NCI-H774 (cell line): ENCODE measurements around the gene NSMCE1.
"Not testable (repeated sequence)": the region's sequence is repeated elsewhere in the genome, so short reads cannot be mapped to it uniquely, and the experiment has no call there.

Experiments
- DNase-seq: peaks from one replicate; lab custom pipeline; 2025; lab: John Stamatoyannopoulos, UW

The NSMCE1 gene

GRCh38 chr16:27269300-27270150 lies 953 bp upstream of the NSMCE1 start:
- DNase-seq = no peak

GRCh38 chr16:27267037-27267677 lies 1.4 kb downstream of the NSMCE1 start:
- DNase-seq = no peak

GRCh38 chr16:27265982-27266381 lies 2.6 kb downstream of the NSMCE1 start:
- DNase-seq = no peak

DNA sequence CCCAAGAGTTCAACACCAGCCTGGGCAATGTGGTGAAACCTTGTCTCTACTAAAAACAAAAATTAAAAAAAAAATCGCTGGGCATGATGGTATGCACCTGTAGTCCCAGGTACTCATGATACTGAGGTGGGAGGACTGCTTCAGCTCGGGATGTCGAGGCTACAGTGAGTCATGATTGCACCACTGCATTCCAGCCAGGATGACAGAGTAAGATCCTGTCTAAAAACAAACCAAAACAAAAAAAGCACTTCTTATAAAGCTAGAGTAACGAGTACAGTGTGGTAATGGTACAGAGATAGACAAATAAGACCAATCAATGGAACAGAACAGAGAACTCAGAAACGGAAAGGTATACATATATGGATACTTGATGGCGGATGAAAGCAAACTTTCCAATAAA lies 4.4 kb downstream of the NSMCE1 start:
- DNase-seq = no peak

- DNase-seq = not testable (repeated sequence)
These were observed 5.6 kb downstream of the NSMCE1 start for GRCh38 chr16:27262904-27263423.

DNA sequence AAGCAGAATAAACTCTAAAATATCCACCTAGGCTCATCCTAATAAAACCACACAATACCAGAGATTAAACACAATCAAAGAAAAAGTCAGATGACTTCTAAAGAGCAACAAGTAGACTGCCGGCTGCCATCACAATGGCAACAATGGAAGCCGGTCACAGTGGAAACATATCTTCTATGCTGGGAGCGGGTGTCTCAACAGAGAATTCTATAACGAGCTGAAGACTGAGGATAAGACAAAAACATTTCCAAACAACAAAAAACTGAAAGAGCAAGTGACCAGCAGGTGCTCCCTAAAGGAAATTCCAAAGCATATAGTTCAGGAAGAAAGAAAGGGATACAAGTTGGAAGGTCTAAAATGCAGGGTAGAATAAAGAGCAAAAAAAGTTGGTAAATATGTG lies 8.9 kb downstream of the NSMCE1 start:
- no peak for DNase-seq

DNA sequence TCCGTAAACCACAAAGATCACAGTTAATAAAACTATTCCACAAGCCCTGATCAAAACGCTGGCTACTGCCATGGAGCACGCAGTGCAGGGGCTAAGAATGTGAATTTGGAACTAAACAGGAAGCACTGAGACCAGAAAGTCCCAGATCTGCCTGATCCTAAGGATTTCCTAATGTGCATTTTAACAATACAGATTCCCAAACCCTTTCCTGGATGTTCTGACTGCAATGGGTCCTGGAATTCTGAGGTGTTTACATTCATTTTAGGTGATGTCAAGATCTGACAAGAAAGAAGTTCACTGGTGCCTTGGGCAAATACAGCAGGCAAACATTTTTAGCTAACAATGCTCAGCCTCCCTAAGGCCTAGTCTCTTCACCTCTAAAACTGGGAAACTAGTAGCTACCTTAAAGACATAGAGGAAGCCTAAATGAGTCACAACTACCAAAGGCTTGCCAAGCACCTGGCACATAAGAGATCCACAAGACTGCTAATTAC lies 10.3 kb downstream of the NSMCE1 start:
- DNase-seq = no peak

DNA sequence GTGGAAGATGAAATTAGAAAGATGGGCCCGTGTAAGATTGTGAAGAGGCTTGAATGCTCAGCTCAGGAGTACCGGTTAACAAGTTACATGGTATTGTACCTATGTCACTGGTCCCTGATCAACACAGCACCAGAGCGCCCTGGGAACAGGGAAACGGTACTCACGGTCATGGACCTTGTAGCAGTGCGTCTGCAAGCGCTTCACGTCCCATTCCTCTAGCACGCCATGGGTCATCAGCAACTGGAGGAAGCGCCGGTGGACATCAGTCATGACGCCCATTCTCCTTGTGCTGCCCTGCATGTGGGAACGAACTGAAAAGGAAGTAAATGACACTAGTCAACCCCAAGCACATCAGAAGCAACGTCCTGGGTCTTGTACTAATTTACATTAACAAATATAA lies 11.3 kb downstream of the NSMCE1 start:
- no peak for DNase-seq

DNA sequence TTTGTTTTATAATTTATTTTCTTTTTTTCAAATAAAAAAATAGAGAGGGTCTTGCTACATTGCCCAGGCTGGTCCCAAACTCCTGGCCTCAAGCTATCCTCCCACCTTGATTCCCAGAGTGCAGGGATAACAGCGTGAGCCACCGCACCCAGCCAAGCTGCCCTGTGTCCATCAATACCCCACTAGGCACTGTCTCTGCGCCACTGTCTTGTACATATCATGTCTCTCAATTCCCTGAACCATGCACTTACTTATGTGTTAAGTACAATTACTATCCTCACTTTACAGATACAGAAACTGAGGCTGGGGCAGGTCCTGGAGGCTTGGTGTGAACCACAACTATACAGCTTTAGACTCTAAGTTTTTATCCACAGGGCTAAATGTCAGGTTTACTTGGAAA lies 11.7 kb downstream of the NSMCE1 start:
- DNase-seq = no peak

- no peak for DNase-seq
These were observed 14.2 kb downstream of the NSMCE1 start for GRCh38 chr16:27254262-27254811.

DNA sequence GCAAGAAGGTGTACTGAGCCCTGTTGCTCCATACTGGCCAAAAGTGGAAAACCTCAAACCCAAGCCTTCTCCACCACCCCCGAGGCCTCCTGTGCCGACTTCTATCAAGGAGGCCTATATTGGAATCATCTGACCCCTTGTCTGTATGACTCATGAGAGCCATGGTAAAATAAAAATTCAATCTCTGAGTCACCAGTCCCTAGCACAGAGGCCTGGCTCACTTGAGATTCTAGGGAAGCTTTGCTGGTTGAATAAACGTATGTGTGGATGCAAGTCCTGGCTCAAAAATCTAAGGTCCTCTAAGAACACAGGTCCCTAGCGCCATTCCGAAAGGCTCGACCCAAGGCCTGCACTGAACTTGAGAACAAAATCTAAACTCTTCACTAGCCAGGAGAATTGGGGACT lies 15.0 kb downstream of the NSMCE1 start:
- no peak for DNase-seq

DNA sequence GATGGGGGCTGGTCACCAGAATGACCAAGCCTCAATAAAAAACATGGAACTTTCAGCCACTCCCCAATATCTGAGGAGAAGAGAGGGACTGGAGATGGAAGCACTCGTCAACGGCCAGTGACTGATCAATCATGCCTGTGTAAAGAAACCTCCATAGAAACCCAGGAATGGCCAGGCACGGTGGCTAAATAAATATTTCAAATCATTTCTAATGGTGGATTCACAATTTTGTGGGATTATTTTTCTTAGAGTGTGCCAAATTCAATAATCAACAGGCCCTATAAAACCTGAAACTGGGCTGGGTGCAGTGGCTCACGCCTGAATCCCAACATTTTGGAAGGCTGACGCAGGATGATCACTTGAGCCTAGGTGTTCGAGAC lies 16.4 kb downstream of the NSMCE1 start:
- no peak for DNase-seq

DNA sequence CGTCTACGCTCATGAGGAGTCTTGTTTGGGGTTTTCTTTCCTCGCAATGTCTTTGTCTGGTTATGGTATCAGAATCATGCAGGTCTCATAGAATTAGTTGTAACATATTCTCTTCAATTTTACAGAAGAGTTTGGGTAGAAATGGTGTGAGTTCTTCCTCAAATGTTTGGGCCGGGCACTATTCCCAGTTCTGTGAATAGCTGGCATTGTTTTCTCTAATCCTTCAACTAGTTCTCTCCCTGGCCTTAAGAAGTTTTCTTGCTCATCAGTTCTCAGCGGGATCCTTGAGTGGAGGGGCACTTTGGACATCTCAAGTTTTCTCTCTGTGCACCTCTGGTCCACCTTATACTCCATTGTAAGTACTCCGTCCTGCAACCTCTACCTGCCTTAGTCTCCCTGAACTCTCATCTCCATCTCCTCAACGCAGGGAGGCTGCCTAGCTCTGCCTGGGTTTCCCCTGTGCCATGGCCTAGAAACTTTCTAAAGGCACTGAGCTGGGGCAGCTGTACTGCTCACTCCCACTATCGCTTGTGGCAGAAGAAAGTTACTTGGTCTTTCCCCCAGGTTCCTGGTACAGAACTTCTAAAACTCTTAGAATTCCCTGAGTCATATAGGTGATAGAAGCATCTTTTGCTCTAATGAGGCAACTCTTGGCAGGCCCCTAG lies 16.9 kb downstream of the NSMCE1 start:
- DNase-seq = no peak

- DNase-seq = not testable (repeated sequence)
These were observed 19.7 kb downstream of the NSMCE1 start for GRCh38 chr16:27248886-27249285.

GRCh38 chr16:27248036-27248435 lies 20.5 kb downstream of the NSMCE1 start:
- DNase-seq = no peak

GRCh38 chr16:27247076-27247475 lies 21.5 kb downstream of the NSMCE1 start:
- DNase-seq = not testable (repeated sequence)

- no peak for DNase-seq
These were observed 22.1 kb downstream of the NSMCE1 start for GRCh38 chr16:27246439-27246838.

- no peak for DNase-seq
These were observed 23.0 kb downstream of the NSMCE1 start for GRCh38 chr16:27245276-27246172.

DNA sequence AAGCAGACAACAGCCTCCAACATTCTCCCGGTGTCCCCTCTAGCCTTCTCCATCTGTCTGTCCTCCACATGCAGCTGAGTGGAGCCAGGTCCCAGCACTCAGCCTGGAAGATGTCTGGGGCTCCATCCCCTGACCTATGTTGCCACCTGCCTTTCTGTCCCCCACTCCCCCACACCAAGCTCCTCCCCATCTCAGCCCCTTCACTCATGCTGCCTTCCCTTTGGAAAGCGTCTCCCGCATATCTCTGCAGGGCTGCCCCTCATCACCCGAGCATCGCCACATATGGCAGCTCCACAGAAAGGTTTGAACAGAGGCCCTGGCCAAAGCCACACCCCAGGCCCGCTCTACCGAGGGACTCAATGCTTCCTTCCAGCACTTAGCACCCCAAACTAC lies 24.2 kb downstream of the NSMCE1 start:
- DNase-seq = no peak

- no peak for DNase-seq
These were observed 24.7 kb downstream of the NSMCE1 start for GRCh38 chr16:27243725-27244362.
